Measurements from ENCODE around the gene USH1G.
"Not testable (repeated sequence)": the region's sequence is repeated elsewhere in the genome, so short reads cannot be mapped to it uniquely, and the experiment has no call there.

Gene USH1G

GRCh38 chr17:74922694-74923537 lies at the start of gene USH1G:
Gene USH1G (minus strand): TSS chr17:74923255. CDS start chr17:74923073, 182 bp downstream.
- DNase-seq = peak in 1 of 51 donors; percentile 25

- peak in 48 of 51 donors; percentile 11 to 93 (median 64) for DNase-seq
These were observed 49.3 kb upstream of the USH1G start, which contains the start of gene HID1 for GRCh38 chr17:74972107-74972972. Gene HID1 (minus strand): TSS chr17:74972759. CDS start chr17:74972656, 103 bp downstream.

GRCh38 chr17:74971842-74972106 lies 48.7 kb upstream of the USH1G start:
- DNase-seq = peak in 1 of 51 donors; percentile 18

- peak in 1 of 51 donors; percentile 35 for DNase-seq
These were observed 48.2 kb upstream of the USH1G start for GRCh38 chr17:74971069-74971841.

GRCh38 chr17:74970395-74970794 lies 47.3 kb upstream of the USH1G start:
- DNase-seq = no peak

GRCh38 chr17:74969501-74969900 lies 46.4 kb upstream of the USH1G start:
- not testable (repeated sequence) for DNase-seq

GRCh38 chr17:74968361-74968780 lies 45.3 kb upstream of the USH1G start:
- DNase-seq = no peak

GRCh38 chr17:74964988-74965622 lies 42.0 kb upstream of the USH1G start:
- DNase-seq = no peak

GRCh38 chr17:74964246-74964761 lies 41.2 kb upstream of the USH1G start:
- DNase-seq = no peak

- DNase-seq = peak in 2 of 51 donors; percentile 17 to 18
These were observed 40.6 kb upstream of the USH1G start for GRCh38 chr17:74963656-74964055.

GRCh38 chr17:74962622-74963394 lies 39.8 kb upstream of the USH1G start:
- peak in 41 of 51 donors; percentile 4 to 85 (median 52) for DNase-seq

GRCh38 chr17:74961657-74962350 lies 38.7 kb upstream of the USH1G start:
- peak; percentile 23 to 96 (median 71) for DNase-seq

GRCh38 chr17:74960570-74961342 lies 37.7 kb upstream of the USH1G start:
- peak in 1 of 51 donors; percentile 10 for DNase-seq

- DNase-seq = no peak
These were observed 36.9 kb upstream of the USH1G start for GRCh38 chr17:74959826-74960515.

GRCh38 chr17:74957935-74958740 lies 35.1 kb upstream of the USH1G start:
- DNase-seq = peak in 42 of 51 donors; percentile 1 to 75 (median 29)

- DNase-seq = no peak
These were observed 33.0 kb upstream of the USH1G start for GRCh38 chr17:74956093-74956492.
